ENCODE measurements around the gene YLPM1. TPM values are rescaled to one million over a fixed set of nuclear protein-coding genes. Genes with fewer than 3 reads are reported as not detected.

YLPM1 gene
- total RNA-seq, result 10 to 100 TPM; 48.2 to 61.6 TPM

DNA sequence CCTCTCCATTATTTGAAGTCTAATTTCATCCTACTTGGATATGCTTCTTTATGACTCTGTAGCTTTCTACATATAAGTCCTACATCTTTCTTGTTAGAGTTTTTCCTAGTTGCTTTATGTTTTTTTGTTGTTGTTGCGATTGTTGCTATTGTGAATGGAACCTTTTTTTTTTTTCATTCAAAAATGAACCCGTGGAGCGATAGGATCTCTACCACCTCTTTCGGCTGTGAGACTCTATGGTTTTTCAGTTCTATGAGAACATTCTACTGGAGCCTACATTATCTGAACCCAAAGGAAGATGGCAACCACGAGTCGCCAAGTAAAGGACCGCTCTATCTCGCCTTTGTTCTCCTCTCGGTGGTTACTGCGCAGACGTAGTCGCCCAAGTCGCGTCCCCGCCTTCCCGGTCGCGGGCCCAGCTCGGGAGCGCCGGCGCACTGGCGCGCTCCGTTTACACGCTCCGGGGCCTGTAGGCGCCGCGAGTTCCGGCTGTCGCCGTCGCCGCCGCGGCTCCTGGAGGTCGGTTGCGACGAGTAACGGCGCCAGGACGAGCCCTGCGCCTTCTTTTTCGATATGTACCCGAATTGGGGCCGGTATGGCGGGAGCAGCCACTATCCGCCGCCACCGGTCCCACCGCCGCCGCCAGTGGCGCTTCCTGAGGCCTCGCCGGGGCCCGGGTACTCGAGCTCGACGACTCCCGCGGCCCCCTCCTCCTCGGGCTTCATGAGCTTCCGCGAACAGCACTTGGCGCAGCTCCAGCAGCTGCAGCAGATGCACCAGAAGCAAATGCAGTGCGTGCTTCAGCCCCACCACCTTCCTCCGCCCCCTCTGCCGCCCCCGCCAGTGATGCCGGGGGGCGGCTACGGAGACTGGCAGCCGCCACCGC, at the start of gene YLPM1:
Gene YLPM1 (plus strand): TSS at position 400 of the 886 bp plus-strand sequence. CDS start 174 bp downstream, at position 574.
- Histone ChIP-seq H3K36me3 (no peaks in the 10 kb centered on the region), H3K9me3 (no peaks in the 10 kb centered on the region), H3K4me1 (ENCODE audit: control insufficient read depth in 1 of 2, low read depth in 2 of 2) (peaks cover 25 to 43% of the 10 kb centered on the region in 2 donors), H3K27ac (peak within 1 kb of the TSS; percentile 83 to 84), H3K27me3 (replicated peaks; ENCODE audit: insufficient read depth) (no peaks in the 10 kb centered on the region), H3K4me3 (peak within 1 kb of the TSS; percentile 93)
- peak; percentile 35 for TF ChIP-seq CTCF (IDR thresholded peaks at IDR 0.05)
- peak; percentile 99 for ATAC-seq (ENCODE audit: insufficient number of reproducible peaks, low FRiP score, low read depth)
- peak; percentile 74 for DNase-seq (ENCODE audit: low spot score)

- no peak for DNase-seq (ENCODE audit: low spot score)
- H3K4me1 ChIP-seq (ENCODE audit: control insufficient read depth in 1 of 2, low read depth in 2 of 2), result peaks cover 18 to 34% of the 10 kb centered on the region in 2 donors
Observed at GRCh38 chr14:74713395-74713735, 49.8 kb upstream of the YLPM1 start.

DNA sequence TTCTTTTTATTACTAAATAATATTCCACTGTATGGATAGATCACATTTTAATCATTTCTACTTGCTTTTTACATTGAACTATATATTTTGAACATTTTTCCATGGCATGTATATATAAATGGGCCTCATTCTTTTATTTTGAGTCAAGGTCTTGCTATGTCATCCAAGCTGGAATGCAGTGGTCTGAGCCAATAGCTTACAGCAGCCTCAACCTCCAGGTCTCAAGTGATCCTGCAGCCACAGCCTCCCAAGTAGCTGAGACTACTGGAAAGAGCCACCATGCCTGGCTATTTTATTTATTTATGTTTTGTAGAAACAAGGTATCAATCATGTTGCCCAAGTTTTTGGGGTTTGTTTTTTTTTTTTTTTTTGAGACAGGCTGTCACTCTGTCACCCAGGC, 42.6 kb upstream of the YLPM1 start:
- no peak for TF ChIP-seq CTCF (IDR thresholded peaks at IDR 0.05)

More at GRCh38 chr14:74713395-74713735, 49.8 kb upstream of the YLPM1 start:
- ATAC-seq (ENCODE audit: insufficient number of reproducible peaks, low FRiP score, low read depth), result no peak
- Histone ChIP-seq H3K27me3 (replicated peaks; ENCODE audit: insufficient read depth) (no peaks in the 10 kb centered on the region), H3K27ac (peak overlapping the region; percentile 55 to 86), H3K4me3 (peak overlapping the region; percentile 94), H3K36me3 (peaks cover 5% of the 10 kb centered on the region), H3K9me3 (no peaks in the 10 kb centered on the region)
- TF ChIP-seq CTCF (IDR thresholded peaks at IDR 0.05), result no peak

DNA sequence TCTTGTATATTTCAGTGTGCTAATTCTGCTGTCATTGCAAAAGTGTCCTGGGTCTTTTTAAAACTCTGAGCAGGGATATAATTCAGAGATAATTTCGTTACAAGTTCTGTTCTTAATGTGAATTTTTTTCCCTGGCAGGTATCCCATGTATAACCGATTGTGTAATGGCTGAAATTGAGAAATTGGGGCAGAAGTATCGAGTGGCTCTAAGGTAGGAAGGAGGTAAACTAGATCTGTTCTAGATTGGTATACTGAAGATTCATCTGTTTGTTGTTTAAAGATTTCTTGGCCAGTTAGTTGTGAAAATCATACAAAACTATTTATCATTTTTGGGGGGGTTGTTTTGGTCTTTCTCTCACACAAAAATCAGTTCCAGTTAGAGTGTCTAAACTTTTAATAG, 40.0 kb upstream of the YLPM1 start:
- no peaks in the 10 kb centered on the region for H3K4me1 ChIP-seq (ENCODE audit: control insufficient read depth in 1 of 2, low read depth in 2 of 2)
- DNase-seq (ENCODE audit: low spot score), result no peak
- H3K27ac ChIP-seq, result no peak overlapping the region
- H3K4me3 ChIP-seq, result no peak overlapping the region
- no peaks in the 10 kb centered on the region for H3K9me3 ChIP-seq
- peaks cover 21% of the 10 kb centered on the region for H3K36me3 ChIP-seq
- TF ChIP-seq CTCF (IDR thresholded peaks at IDR 0.05), result no peak
- no peaks in the 10 kb centered on the region for H3K27me3 ChIP-seq (replicated peaks; ENCODE audit: insufficient read depth)
- no peak for ATAC-seq (ENCODE audit: insufficient number of reproducible peaks, low FRiP score, low read depth)

More for the DNA sequence above, 42.6 kb upstream of the YLPM1 start:
- ATAC-seq (ENCODE audit: insufficient number of reproducible peaks, low FRiP score, low read depth), result no peak
- DNase-seq (ENCODE audit: low spot score), result no peak
- no peaks in the 10 kb centered on the region for H3K27me3 ChIP-seq (replicated peaks; ENCODE audit: insufficient read depth)
- no peak overlapping the region for H3K27ac ChIP-seq
- H3K4me3 ChIP-seq, result no peak overlapping the region
- H3K4me1 ChIP-seq (ENCODE audit: control insufficient read depth in 1 of 2, low read depth in 2 of 2), result no peaks in the 10 kb centered on the region
- H3K9me3 ChIP-seq, result no peaks in the 10 kb centered on the region
- H3K36me3 ChIP-seq, result peaks cover 24% of the 10 kb centered on the region

GRCh38 chr14:74732387-74732786, 30.7 kb upstream of the YLPM1 start:
- no peak for TF ChIP-seq CTCF (IDR thresholded peaks at IDR 0.05)
- Histone ChIP-seq H3K4me3 (no peak overlapping the region), H3K27me3 (replicated peaks; ENCODE audit: insufficient read depth) (no peaks in the 10 kb centered on the region), H3K9me3 (no peaks in the 10 kb centered on the region), H3K36me3 (peaks cover 16% of the 10 kb centered on the region), H3K4me1 (ENCODE audit: control insufficient read depth in 1 of 2, low read depth in 2 of 2) (no peaks in the 10 kb centered on the region), H3K27ac (no peak overlapping the region)
- ATAC-seq (ENCODE audit: insufficient number of reproducible peaks, low FRiP score, low read depth) (no peak), DNase-seq (ENCODE audit: low spot score) (no peak)

Measured in thoracic aorta (tissue), 2 donors.